Measurements from ENCODE around the gene MARCHF2. TPM values are rescaled to one million over a fixed set of nuclear protein-coding genes. Genes with fewer than 3 reads are reported as not detected.
A peak's percentile ranks its signal among the peaks of the same experiment; 100 is the strongest.

MARCHF2 gene
- total RNA-seq (10 to 100 TPM in 5 of 6 donors, 1 to 10 TPM in 1; 8.8 to 18.0 (median 11.0) TPM), polyA plus RNA-seq (10 to 100 TPM; 17.1 to 22.6 TPM)

- FAIRE-seq (no peak), ATAC-seq (peak; percentile 98 to 100 (median 99)), DNase-seq (peak; percentile 95 to 99 (median 98))
- WGBS, 2 donors = 5 to 6% methylated on average over 47 to 89 of the region's 89 CpGs
- Histone ChIP-seq H3K27me3 (no peaks in the 10 kb centered on the region), H3K36me3 (no peaks in the 10 kb centered on the region), H3K4me1 (peaks cover 0 to 2% (median 0%) of the 10 kb centered on the region in 3 donors), H3K9me3 (no peaks in the 10 kb centered on the region), H3K4me3 (peak within 1 kb of the TSS; percentile 67 to 95 (median 86)), H3K27ac (no peak within 1 kb of the TSS)
- TF ChIP-seq CTCF (IDR thresholded peaks at IDR 0.05) = peak; percentile 33 to 54 (median 40)
- intact Hi-C loops (cut with DNase I) = no loop called here
Observed at GRCh38 chr19:8412783-8413628, at the start of gene MARCHF2. MARCHF2 (plus strand) TSS chr19:8413305; CDS start chr19:8421841, 8,536 bp downstream.

GRCh38 chr19:8363803-8364771 lies 49.0 kb upstream of the MARCHF2 start, which contains the start of gene ANGPTL4:
ANGPTL4 (plus strand) TSS chr19:8364155; CDS start chr19:8364322, 167 bp downstream.
- Histone ChIP-seq H3K4me3 (peak within 1 kb of the TSS; percentile 18 to 93 (median 46)), H3K9me3 (no peaks in the 10 kb centered on the region), H3K27me3 (no peaks in the 10 kb centered on the region), H3K27ac (peak within 1 kb of the TSS; percentile 11 to 73 (median 40)), H3K36me3 (peaks cover 0 to 12% (median 0%) of the 10 kb centered on the region in 3 donors), H3K4me1 (peaks cover 29 to 43% (median 42%) of the 10 kb centered on the region in 3 donors)
- ATAC-seq (peak; percentile 25 to 49 (median 38)), FAIRE-seq (no peak), DNase-seq (peak in 5 of 6 donors; percentile 74 to 89 (median 79))
- intact Hi-C loops (cut with DNase I) = no loop called here
- TF ChIP-seq CTCF (IDR thresholded peaks at IDR 0.05) = peak in 1 of 4 donors; percentile 12
- 6% methylated on average over 78 to 81 of the region's 81 CpGs for WGBS, 2 donors

- H3K4me1 ChIP-seq = peaks cover 42% of the 10 kb centered on the region in 3 donors
Observed at GRCh38 chr19:8366121-8366581, 47.0 kb upstream of the MARCHF2 start.

More at GRCh38 chr19:8366121-8366581, 47.0 kb upstream of the MARCHF2 start:
- DNase-seq (peak in 2 of 6 donors; percentile 65 to 80), FAIRE-seq (no peak), ATAC-seq (no peak)
- Histone ChIP-seq H3K9me3 (no peaks in the 10 kb centered on the region), H3K4me3 (peak overlapping the region in 1 of 4 donors; percentile 93), H3K27ac (peak overlapping the region in 3 of 4 donors; percentile 60 to 81 (median 79)), H3K36me3 (peaks cover 0 to 22% (median 0%) of the 10 kb centered on the region in 3 donors), H3K27me3 (no peaks in the 10 kb centered on the region)
- intact Hi-C loops (cut with DNase I) = no loop called here
- WGBS, 2 donors = 94 to 95% methylated on average over 11 of the region's 11 CpGs
- no peak for TF ChIP-seq CTCF (IDR thresholded peaks at IDR 0.05)
